Astrocyte of the spinal cord (primary cell): ENCODE results near the gene CSRP3.

ENCODE experiments used
- DNase-seq: peaks from one replicate; pipeline ENCODE4 v3.0.0; 2011; ENCODE audit warnings: low read depth, low spot score
- H3K4me3 ChIP-seq: 2 replicates; pipeline ENCODE4 v1.5.1; 2011; ENCODE audit warnings: low read depth, mild to moderate bottlenecking, low read length, moderate library complexity
- in situ Hi-C: cut with HindIII; loops from 2 replicates; pipeline ENCODE4 v1.10.0; 2017; ENCODE audit warnings: low sequenced_read_pairs
- TF ChIP-seq, protein P1 (sequence below): IDR thresholded peaks from 2 replicates; pipeline ENCODE4 v1.5.1; 2012; ENCODE audit warnings: low read depth, mild to moderate bottlenecking, low read length, inconsistent platforms

The CSRP3 gene

DNA sequence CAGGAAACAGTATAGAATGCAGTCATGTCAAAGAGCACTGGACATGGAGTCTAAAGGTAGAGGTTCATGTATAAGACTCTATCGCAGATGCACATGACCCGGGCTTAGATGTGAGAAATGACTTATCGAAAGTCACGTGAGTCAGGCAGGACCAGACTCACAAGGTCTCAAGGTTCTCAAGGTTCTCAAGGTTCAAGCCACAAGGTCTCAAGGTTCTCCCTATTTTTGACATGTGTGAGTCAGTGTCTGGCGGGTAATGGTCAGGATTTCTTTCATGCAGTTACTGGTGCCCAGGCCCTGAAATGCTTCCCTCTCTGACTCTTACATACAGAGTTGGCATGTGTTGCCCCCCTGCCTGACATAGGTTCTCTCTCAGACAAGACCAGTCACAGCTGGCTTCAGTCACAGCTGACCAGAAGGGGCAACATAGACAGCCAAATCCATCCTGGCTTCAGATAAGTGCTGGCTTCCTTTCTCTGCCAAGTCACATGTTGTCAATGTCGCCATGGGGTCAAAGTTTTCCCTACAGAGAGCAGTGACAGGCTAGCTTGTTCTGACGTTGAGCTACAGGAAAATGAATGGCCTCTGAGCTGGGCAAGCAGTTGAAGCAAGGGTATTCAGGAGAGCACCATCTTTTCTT lies 10.1 kb downstream of the CSRP3 start:
- TF ChIP-seq, protein P1, sequence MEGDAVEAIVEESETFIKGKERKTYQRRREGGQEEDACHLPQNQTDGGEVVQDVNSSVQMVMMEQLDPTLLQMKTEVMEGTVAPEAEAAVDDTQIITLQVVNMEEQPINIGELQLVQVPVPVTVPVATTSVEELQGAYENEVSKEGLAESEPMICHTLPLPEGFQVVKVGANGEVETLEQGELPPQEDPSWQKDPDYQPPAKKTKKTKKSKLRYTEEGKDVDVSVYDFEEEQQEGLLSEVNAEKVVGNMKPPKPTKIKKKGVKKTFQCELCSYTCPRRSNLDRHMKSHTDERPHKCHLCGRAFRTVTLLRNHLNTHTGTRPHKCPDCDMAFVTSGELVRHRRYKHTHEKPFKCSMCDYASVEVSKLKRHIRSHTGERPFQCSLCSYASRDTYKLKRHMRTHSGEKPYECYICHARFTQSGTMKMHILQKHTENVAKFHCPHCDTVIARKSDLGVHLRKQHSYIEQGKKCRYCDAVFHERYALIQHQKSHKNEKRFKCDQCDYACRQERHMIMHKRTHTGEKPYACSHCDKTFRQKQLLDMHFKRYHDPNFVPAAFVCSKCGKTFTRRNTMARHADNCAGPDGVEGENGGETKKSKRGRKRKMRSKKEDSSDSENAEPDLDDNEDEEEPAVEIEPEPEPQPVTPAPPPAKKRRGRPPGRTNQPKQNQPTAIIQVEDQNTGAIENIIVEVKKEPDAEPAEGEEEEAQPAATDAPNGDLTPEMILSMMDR: no peak
- no peak for DNase-seq
- in situ Hi-C loops: no loop called here
- H3K4me3 ChIP-seq: no peak overlapping the region

DNA sequence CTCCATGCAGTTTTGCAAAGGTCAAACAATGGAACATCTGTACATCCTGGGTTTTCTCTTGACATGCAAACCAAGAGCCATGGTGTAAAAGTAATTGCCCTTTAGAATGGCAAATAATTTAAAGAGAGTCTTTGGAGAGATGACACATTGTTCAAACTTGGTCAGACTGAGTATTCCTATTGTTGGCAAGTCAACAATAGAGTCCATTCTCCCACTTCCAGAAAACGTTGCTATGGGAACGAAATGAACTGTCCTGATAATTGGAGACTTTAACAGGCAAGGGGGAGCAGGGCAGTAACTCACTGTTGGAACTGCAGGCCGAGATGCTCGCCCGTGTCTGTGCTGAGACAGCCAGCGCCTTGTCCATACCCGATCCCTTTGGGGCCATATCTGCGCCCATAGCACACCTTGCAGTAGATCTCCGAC lies 13.9 kb downstream of the CSRP3 start:
- TF ChIP-seq, protein P1: no peak
- H3K4me3 ChIP-seq: no peak overlapping the region
- no peak for DNase-seq
- in situ Hi-C loops: no loop called here

DNA sequence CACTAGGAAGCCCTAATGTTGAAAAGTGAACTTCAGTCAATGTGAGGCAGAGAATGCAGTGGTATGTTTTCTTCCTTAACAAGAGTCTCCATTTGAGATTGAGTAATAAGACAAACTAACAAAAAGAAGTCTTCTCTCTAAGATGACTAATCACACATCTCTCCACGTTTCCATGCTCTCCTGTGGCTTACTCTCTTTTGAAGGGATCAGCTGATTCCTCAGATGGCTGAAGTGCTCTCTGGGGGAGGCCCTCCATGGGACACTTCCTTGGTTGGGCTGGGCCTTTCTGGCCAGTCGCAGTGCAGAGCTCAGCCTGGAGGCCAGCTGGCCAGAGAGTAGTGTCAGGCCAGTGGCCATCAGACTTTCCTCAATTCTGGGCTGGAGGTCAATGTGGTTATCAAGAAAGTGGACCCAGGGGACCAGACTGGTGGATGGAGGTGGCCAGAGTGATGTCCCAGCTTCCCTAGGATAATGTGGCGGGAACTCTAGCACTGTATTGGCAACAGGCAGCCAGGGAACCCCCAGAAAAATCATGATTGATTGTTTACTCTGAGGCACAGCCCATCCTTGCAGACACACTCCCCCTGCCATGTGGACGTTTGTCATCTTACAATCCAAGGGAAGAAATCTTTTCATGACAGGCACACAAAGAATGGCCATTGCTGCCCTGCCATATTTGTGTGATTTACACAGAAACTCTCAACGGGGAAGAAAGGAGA lies 14.5 kb downstream of the CSRP3 start:
- H3K4me3 ChIP-seq: no peak overlapping the region
- in situ Hi-C loops: no loop called here
- DNase-seq: peak; percentile 61
- TF ChIP-seq, protein P1: no peak

DNA sequence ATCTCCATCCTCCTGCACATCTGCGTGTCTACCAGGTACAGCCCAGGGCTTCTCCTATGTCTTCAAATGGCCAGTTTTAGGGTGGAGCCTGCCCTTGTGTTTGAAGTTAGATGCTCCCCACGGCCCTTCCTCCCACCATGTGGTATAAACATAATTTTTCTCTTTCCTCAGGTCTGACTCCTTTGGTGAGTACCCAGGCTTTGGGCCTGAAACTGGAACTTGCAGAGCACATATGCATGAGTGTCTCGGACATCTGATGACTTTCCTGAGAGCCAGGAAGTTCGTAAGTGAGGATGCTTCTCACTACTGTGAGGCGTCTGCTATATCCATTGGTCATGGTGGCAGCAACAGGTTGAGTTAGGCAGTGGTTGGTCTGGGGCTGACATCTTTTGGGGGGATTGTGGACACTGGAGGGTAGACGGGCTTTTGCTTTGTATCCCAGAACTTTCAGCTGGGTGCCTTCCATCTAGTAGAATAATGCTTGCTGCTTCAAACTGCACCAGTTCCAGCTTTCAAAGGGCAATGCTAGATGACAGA lies 16.2 kb downstream of the CSRP3 start:
- TF ChIP-seq, protein P1: no peak
- in situ Hi-C loops: no loop called here
- no peak overlapping the region for H3K4me3 ChIP-seq
- DNase-seq: no peak

DNA sequence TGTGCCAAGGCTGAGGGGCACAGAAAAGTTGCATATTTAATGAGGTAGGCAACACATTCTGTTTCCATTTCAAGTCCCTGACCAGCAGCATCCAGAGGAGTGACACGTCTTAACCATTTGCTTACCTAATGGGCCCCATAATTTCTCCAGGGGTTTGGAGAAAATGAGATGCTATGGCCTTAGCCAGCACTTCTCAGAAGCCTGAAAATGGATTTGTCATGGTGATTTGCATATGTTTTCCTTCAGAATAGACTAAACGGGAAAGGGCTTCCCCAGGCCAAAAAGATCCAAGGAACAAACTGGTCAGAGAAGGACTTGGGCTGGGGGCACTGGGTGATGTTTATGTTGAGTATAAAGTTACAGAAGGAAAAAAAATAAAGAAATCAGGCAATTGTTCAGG lies 16.7 kb downstream of the CSRP3 start:
- TF ChIP-seq, protein P1: no peak
- no peak for DNase-seq
- no peak overlapping the region for H3K4me3 ChIP-seq
- in situ Hi-C loops: no loop called here

DNA sequence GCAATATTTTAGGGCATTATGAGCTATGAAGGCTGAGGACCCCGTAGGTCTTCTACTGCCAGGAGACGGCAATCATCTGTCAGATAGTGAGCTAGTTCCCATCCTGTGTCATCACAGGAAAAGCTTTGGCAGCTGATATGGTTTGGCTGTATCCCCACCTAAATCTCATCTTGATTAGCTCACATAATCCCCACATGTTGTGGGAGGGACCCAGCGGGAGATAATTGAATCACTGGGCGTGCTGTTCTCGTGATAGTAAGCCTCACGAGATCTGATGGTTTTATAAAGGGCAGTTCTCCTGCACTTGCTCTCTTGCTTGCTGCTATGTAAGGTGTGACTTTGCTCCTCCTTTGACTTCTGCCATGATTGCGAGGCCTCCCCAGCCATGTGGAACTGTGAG lies 18.1 kb downstream of the CSRP3 start:
- TF ChIP-seq, protein P1: no peak
- in situ Hi-C loops: no loop called here
- no peak overlapping the region for H3K4me3 ChIP-seq
- DNase-seq: no peak
